Activated CD8-positive, alpha-beta T cell treated with anti-CD3 and anti-CD28 coated beads, Interleukin-2, amount 10 ng/mL, durations not matched to agents 7 days and 5 days (primary cell): ENCODE results near the gene CFAP70. TPM values are rescaled to one million over a fixed set of nuclear protein-coding genes. Genes with fewer than 3 reads are reported as not detected.
"Not testable (repeated sequence)": the region's sequence is repeated elsewhere in the genome, so short reads cannot be mapped to it uniquely, and the experiment has no call there.

Experiments
- ATAC-seq: fragments of 150-1000 bp; cut with Tn5 transposase; one replicate; pipeline ENCODE4 v1.10.0; 2021; ENCODE audit warnings: moderate library complexity
- CTCF ChIA-PET: fragments of 350-600 bp; sonication (Branson Sonifier 250); formaldehyde crosslinking; loops from one replicate; lab custom pipeline; 2021; ENCODE audit warnings: antibody characterized with exemption; lab: Charles Lee
- POLR2A ChIA-PET: fragments of 350-600 bp; sonication (Branson Sonifier 250); formaldehyde crosslinking; loops from one replicate; lab custom pipeline; 2021; ENCODE audit warnings: antibody characterized with exemption; lab: Charles Lee
- DNase-seq: peaks from one replicate; pipeline ENCODE4 v3.0.0-alpha.2; 2020
- H3K27ac Mint-ChIP-seq: one replicate; pipeline ENCODE4 v1.8.0; 2021; ENCODE audit warnings: mild to moderate bottlenecking, mixed read lengths
- H3K27me3 Mint-ChIP-seq: one replicate; pipeline ENCODE4 v1.8.0; 2021; ENCODE audit warnings: low read depth, mixed read lengths
- H3K36me3 Mint-ChIP-seq: one replicate; pipeline ENCODE4 v1.8.0; 2021; ENCODE audit warnings: low read depth, mixed read lengths
- H3K4me1 Mint-ChIP-seq: one replicate; pipeline ENCODE4 v1.8.0; 2021; ENCODE audit warnings: low read depth, mixed read lengths
- H3K4me3 Mint-ChIP-seq: one replicate; pipeline ENCODE4 v1.8.0; 2021; ENCODE audit warnings: mild to moderate bottlenecking, mixed read lengths
- H3K9me3 Mint-ChIP-seq: one replicate; pipeline ENCODE4 v1.8.0; 2022; ENCODE audit warnings: mixed read lengths; ENCODE audit not compliant: insufficient read depth
- total RNA-seq, 2 experiments: library from RNA; stranded (reverse); gene quantifications; one replicate each; pipeline ENCODE4 v1.2.3, GENCODE V29; 2021

CFAP70 gene
- total RNA-seq, 2 experiments from 2014 or later = 0.40 to 0.57 TPM

- CTCF ChIA-PET = no interaction called here
- POLR2A ChIA-PET = no interaction called here
- no peaks in the 10 kb centered on the region for H3K9me3 Mint-ChIP-seq
- H3K27me3 Mint-ChIP-seq = no peaks in the 10 kb centered on the region
- ATAC-seq = no peak
- H3K36me3 Mint-ChIP-seq = peaks cover 2% of the 10 kb centered on the region
- no peak overlapping the region for H3K4me3 Mint-ChIP-seq
- H3K27ac Mint-ChIP-seq = no peak overlapping the region
- DNase-seq = no peak
- no peaks in the 10 kb centered on the region for H3K4me1 Mint-ChIP-seq
These were observed 71.2 kb downstream of the CFAP70 start for GRCh38 chr10:73287441-73287840.

- Mint-ChIP-seq H3K4me3 (no peak overlapping the region), H3K36me3 (no peaks in the 10 kb centered on the region), H3K4me1 (no peaks in the 10 kb centered on the region), H3K27me3 (no peaks in the 10 kb centered on the region), H3K9me3 (no peaks in the 10 kb centered on the region), H3K27ac (no peak overlapping the region)
- POLR2A ChIA-PET = no interaction called here
- ATAC-seq (no peak), DNase-seq (no peak)
- CTCF ChIA-PET = no interaction called here
These were observed 77.6 kb downstream of the CFAP70 start for GRCh38 chr10:73281097-73281496.

GRCh38 chr10:73264423-73264822, 94.2 kb downstream of the CFAP70 start:
- no peak overlapping the region for H3K4me3 Mint-ChIP-seq
- ATAC-seq (no peak), DNase-seq (no peak)
- ChIA-PET CTCF (interaction anchor here (0.7 to 2.5 kb wide), 24 partner anchors 8 to 379 kb away, joined by 3 to 22 read pairs (median 4); partner anchors contain the start of genes CFAP70, DNAJC9 and MRPS16), POLR2A (interaction anchor here (1.0 to 2.3 kb wide), 3 partner anchors 9 to 17 kb away, joined by 3 to 9 read pairs (median 5); partner anchors contain the start of genes DNAJC9 and MRPS16)
- H3K27me3 Mint-ChIP-seq = peaks cover 6% of the 10 kb centered on the region
- peaks cover 6% of the 10 kb centered on the region for H3K4me1 Mint-ChIP-seq
- H3K27ac Mint-ChIP-seq = no peak overlapping the region
- H3K36me3 Mint-ChIP-seq = no peaks in the 10 kb centered on the region
- peaks cover under 1% of the 10 kb centered on the region for H3K9me3 Mint-ChIP-seq

- Mint-ChIP-seq H3K9me3 (peaks cover 6% of the 10 kb centered on the region), H3K27me3 (peaks cover 4% of the 10 kb centered on the region), H3K36me3 (no peaks in the 10 kb centered on the region), H3K27ac (no peak overlapping the region), H3K4me1 (peaks cover 6% of the 10 kb centered on the region), H3K4me3 (no peak overlapping the region)
- DNase-seq (no peak), ATAC-seq (no peak)
- CTCF ChIA-PET = interaction anchor here (0.7 to 2.5 kb wide), 29 partner anchors 8 to 380 kb away, joined by 3 to 22 read pairs (median 3); partner anchors contain the start of genes CFAP70, DNAJC9 and MRPS16
- POLR2A ChIA-PET = interaction anchor here (1.0 to 2.3 kb wide), 3 partner anchors 8 to 17 kb away, joined by 3 to 9 read pairs (median 5); partner anchors contain the start of genes DNAJC9 and MRPS16
These were observed 94.8 kb downstream of the CFAP70 start for GRCh38 chr10:73263693-73264347.

- DNase-seq (no peak), ATAC-seq (no peak)
- H3K36me3 Mint-ChIP-seq = no peaks in the 10 kb centered on the region
- H3K27ac Mint-ChIP-seq = no peak overlapping the region
- peaks cover 6% of the 10 kb centered on the region for H3K4me1 Mint-ChIP-seq
- ChIA-PET CTCF (interaction anchor here (0.8 to 2.5 kb wide), 19 partner anchors 9 to 381 kb away, joined by 3 to 22 read pairs (median 4); partner anchors contain the start of genes CFAP70 and MRPS16), POLR2A (interaction anchor here (1.2 to 2.3 kb wide), 2 partner anchors 11 to 16 kb away, joined by 3 to 9 read pairs; partner anchors contain the start of genes DNAJC9 and MRPS16)
- H3K4me3 Mint-ChIP-seq = no peak overlapping the region
- peaks cover 7% of the 10 kb centered on the region for H3K9me3 Mint-ChIP-seq
- peaks cover 4% of the 10 kb centered on the region for H3K27me3 Mint-ChIP-seq
These were observed 95.6 kb downstream of the CFAP70 start for GRCh38 chr10:73262880-73263555.

GRCh38 chr10:73262105-73262730, 96.4 kb downstream of the CFAP70 start:
- Mint-ChIP-seq H3K36me3 (no peaks in the 10 kb centered on the region), H3K9me3 (peaks cover 7% of the 10 kb centered on the region), H3K27me3 (peaks cover 2% of the 10 kb centered on the region), H3K4me3 (no peak overlapping the region), H3K4me1 (peaks cover 6% of the 10 kb centered on the region), H3K27ac (no peak overlapping the region)
- POLR2A ChIA-PET = interaction anchor here (2.3 kb wide), 1 partner anchor 15 kb away, joined by 9 read pairs; the partner anchor contains the start of gene DNAJC9
- DNase-seq (no peak), ATAC-seq (no peak)
- CTCF ChIA-PET = interaction anchor here (2.5 kb wide), 2 partner anchors 9 to 381 kb away, joined by 18 to 22 read pairs; partner anchors contain the start of gene MRPS16

- ATAC-seq (no peak), DNase-seq (no peak)
- Mint-ChIP-seq H3K4me3 (no peak overlapping the region), H3K27ac (no peak overlapping the region), H3K27me3 (no peaks in the 10 kb centered on the region), H3K4me1 (peaks cover 6% of the 10 kb centered on the region), H3K36me3 (no peaks in the 10 kb centered on the region), H3K9me3 (peaks cover 7% of the 10 kb centered on the region)
- ChIA-PET POLR2A (interaction anchor here (0.6 kb wide), 1 partner anchor 9 kb away, joined by 3 read pairs; the partner anchor contains the start of gene MRPS16), CTCF (no interaction called here)
These were observed 97.2 kb downstream of the CFAP70 start for GRCh38 chr10:73261362-73261995.

GRCh38 chr10:73258612-73259011, 100.1 kb downstream of the CFAP70 start:
- H3K27ac Mint-ChIP-seq, H3K27me3 Mint-ChIP-seq, CTCF ChIA-PET, H3K4me3 Mint-ChIP-seq, H3K9me3 Mint-ChIP-seq, H3K4me1 Mint-ChIP-seq, DNase-seq, H3K36me3 Mint-ChIP-seq, ATAC-seq, POLR2A ChIA-PET: not testable (repeated sequence)

- Mint-ChIP-seq H3K27me3 (no peaks in the 10 kb centered on the region), H3K4me1 (peaks cover 31% of the 10 kb centered on the region), H3K27ac (peak overlapping the region; percentile 91), H3K4me3 (peak overlapping the region; percentile 99), H3K36me3 (peaks cover 41% of the 10 kb centered on the region), H3K9me3 (no peaks in the 10 kb centered on the region)
- ChIA-PET POLR2A (interaction anchor here (0.5 to 3.3 kb wide), 9 partner anchors 12 to 242 kb away, joined by 3 to 16 read pairs (median 3); partner anchors contain the start of genes ANXA7, CFAP70 and PPP3CB), CTCF (interaction anchor here (0.7 to 2.9 kb wide), 7 partner anchors 10 to 390 kb away, joined by 3 to 18 read pairs (median 3); no protein-coding TSS in a partner anchor)
- DNase-seq (no peak), ATAC-seq (peak; percentile 7)
These were observed 105.5 kb downstream of the CFAP70 start for GRCh38 chr10:73253225-73253555.

- CTCF ChIA-PET = interaction anchor here (0.8 to 2.9 kb wide), 9 partner anchors 11 to 391 kb away, joined by 3 to 18 read pairs (median 3); no protein-coding TSS in a partner anchor
- POLR2A ChIA-PET = interaction anchor here (0.6 to 3.3 kb wide), 15 partner anchors 9 to 373 kb away, joined by 3 to 16 read pairs (median 3); partner anchors contain the start of genes ANXA7, CFAP70 and PPP3CB
- DNase-seq = peak; percentile 96
- peaks cover 46% of the 10 kb centered on the region for H3K36me3 Mint-ChIP-seq
- H3K4me1 Mint-ChIP-seq = peaks cover 37% of the 10 kb centered on the region
- H3K27me3 Mint-ChIP-seq = no peaks in the 10 kb centered on the region
- ATAC-seq = peak; percentile 83
- H3K9me3 Mint-ChIP-seq = no peaks in the 10 kb centered on the region
- peak within 1 kb of the TSS; percentile 99 for H3K4me3 Mint-ChIP-seq
- H3K27ac Mint-ChIP-seq = peak within 1 kb of the TSS; percentile 91
These were observed 106.0 kb downstream of the CFAP70 start, which contains the start of gene MRPS16 for GRCh38 chr10:73252445-73253224. TSS of gene MRPS16 (minus strand) at chr10:73252644. CDS start at chr10:73252482, 162 bp downstream.
